Measurements from ENCODE around the gene DNLZ. TPM values are rescaled to one million over a fixed set of nuclear protein-coding genes. Genes with fewer than 3 reads are reported as not detected.

DNLZ gene
- total RNA-seq, 1 experiment from 2014 or later, result 26.5 TPM

- DNase-seq (ENCODE audit: low read depth, low spot score), result no peak
- H3K4me3 ChIP-seq (ENCODE audit: low read depth in 2 of 2, low read length in 2 of 2), result no peak overlapping the region
- no TSS peak for BruUV-seq (replicated peaks)
- intact Hi-C loops (cut with micrococcal nuclease; ENCODE audit: unreplicated experiment) (no loop called here), in situ Hi-C loops (cut with HindIII; ENCODE audit: low pct_unique_long_range_greater_than_20kb, low sequenced_read_pairs) (no loop called here)
- TF ChIP-seq SIN3A (IDR thresholded peaks at IDR 0.05; ENCODE audit: borderline replicate concordance, insufficient read depth, low read depth, low read length) (no peak), CTCF (IDR thresholded peaks at IDR 0.05) (no peak), TCF7L2 (IDR thresholded peaks at IDR 0.05; ENCODE audit: low read depth, low read length) (no peak)
- no peaks in the 10 kb centered on the region for H3K9me3 ChIP-seq (ENCODE audit: control insufficient read depth, insufficient read depth, low read depth, low read length)
- no peaks in the 10 kb centered on the region for H3K36me3 ChIP-seq (ENCODE audit: control insufficient read depth, insufficient read depth, low read length)
- POLR2A ChIA-PET, result no interaction called here
- H3K27me3 ChIP-seq (ENCODE audit: control insufficient read depth, insufficient read depth, low read length), result no peaks in the 10 kb centered on the region
- no peak for ATAC-seq
- CTCF ChIA-PET, result no interaction called here
- no peak overlapping the region for H3K27ac ChIP-seq (ENCODE audit: low read length)
- no peaks in the 10 kb centered on the region; the same call in 1 of the 2 replicates for H3K4me1 ChIP-seq (ENCODE audit: control insufficient read depth, insufficient read depth, low read length)
Measured at GRCh38 chr9:136337416-136338395, 25.8 kb downstream of the DNLZ start.

GRCh38 chr9:136336881-136337280, 26.7 kb downstream of the DNLZ start:
- no peak for DNase-seq (ENCODE audit: low read depth, low spot score)
- no peak overlapping the region for H3K27ac ChIP-seq (ENCODE audit: low read length)
- no peak overlapping the region for H3K4me3 ChIP-seq (ENCODE audit: low read depth in 2 of 2, low read length in 2 of 2)
- no peaks in the 10 kb centered on the region; the same call in 1 of the 2 replicates for H3K4me1 ChIP-seq (ENCODE audit: control insufficient read depth, insufficient read depth, low read length)
- POLR2A ChIA-PET, result no interaction called here
- CTCF ChIA-PET, result no interaction called here
- in situ Hi-C loops (cut with HindIII; ENCODE audit: low pct_unique_long_range_greater_than_20kb, low sequenced_read_pairs), result no loop called here
- no peak for ATAC-seq
- H3K27me3 ChIP-seq (ENCODE audit: control insufficient read depth, insufficient read depth, low read length), result no peaks in the 10 kb centered on the region
- intact Hi-C loops (cut with micrococcal nuclease; ENCODE audit: unreplicated experiment), result no loop called here
- no TSS peak for BruUV-seq (replicated peaks)
- H3K36me3 ChIP-seq (ENCODE audit: control insufficient read depth, insufficient read depth, low read length), result no peaks in the 10 kb centered on the region
- H3K9me3 ChIP-seq (ENCODE audit: control insufficient read depth, insufficient read depth, low read depth, low read length), result no peaks in the 10 kb centered on the region
- no peak for TF ChIP-seq POLR2AphosphoS5 (IDR thresholded peaks at IDR 0.05; ENCODE audit: low read depth, low read length)
- no peak for TF ChIP-seq CTCF (IDR thresholded peaks at IDR 0.05)
- no peak for TF ChIP-seq SIN3A (IDR thresholded peaks at IDR 0.05; ENCODE audit: borderline replicate concordance, insufficient read depth, low read depth, low read length)
- no peak for TF ChIP-seq TCF7L2 (IDR thresholded peaks at IDR 0.05; ENCODE audit: low read depth, low read length)
- no peak for TF ChIP-seq REST (IDR thresholded peaks at IDR 0.05; ENCODE audit: insufficient read depth in 1 of 2, low read depth in 2 of 2, low read length in 1 of 2)
